ENCODE measurements around the gene SH2D3C. TPM values are rescaled to one million over a fixed set of nuclear protein-coding genes. Genes with fewer than 3 reads are reported as not detected.
A peak's percentile ranks its signal among the peaks of the same experiment; 100 is the strongest.
"Not testable (repeated sequence)": the region's sequence is repeated elsewhere in the genome, so short reads cannot be mapped to it uniquely, and the experiment has no call there.

The SH2D3C gene
- total RNA-seq, 1 donor from 2014 or later, result 85.3 TPM

GRCh38 chr9:127783111-127784008 is 4.9 kb upstream of the SH2D3C start:
- H3K4me1 ChIP-seq, result peaks cover 48% of the 10 kb centered on the region
- H3K27ac ChIP-seq, result peak overlapping the region; percentile 86
- ATAC-seq (peak; percentile 3), DNase-seq (peak; percentile 83)
- H3K4me3 ChIP-seq, result no peak overlapping the region
- TF ChIP-seq CTCF (IDR thresholded peaks at IDR 0.05), result no peak
- H3K27me3 ChIP-seq, result no peaks in the 10 kb centered on the region
- intact Hi-C loops (cut with DNase I), result no loop called here
- H3K9me3 ChIP-seq, result no peaks in the 10 kb centered on the region
- peaks cover 15% of the 10 kb centered on the region for H3K36me3 ChIP-seq

- no peak overlapping the region for H3K27ac ChIP-seq
- H3K4me3 ChIP-seq, result no peak overlapping the region
- no peak for TF ChIP-seq CTCF (IDR thresholded peaks at IDR 0.05)
- H3K36me3 ChIP-seq, result no peaks in the 10 kb centered on the region
- ATAC-seq (no peak), DNase-seq (no peak)
- no peaks in the 10 kb centered on the region for H3K27me3 ChIP-seq
- H3K9me3 ChIP-seq, result no peaks in the 10 kb centered on the region
- H3K4me1 ChIP-seq, result peaks cover 34% of the 10 kb centered on the region
- intact Hi-C loops (cut with DNase I), result no loop called here
Observed at GRCh38 chr9:127781806-127782205, 3.3 kb upstream of the SH2D3C start.

- DNase-seq; H3K27me3 ChIP-seq; H3K9me3 ChIP-seq; H3K4me3 ChIP-seq; H3K36me3 ChIP-seq; intact Hi-C loops (cut with DNase I); ATAC-seq: not testable (repeated sequence)
- H3K4me1 ChIP-seq, result peaks cover 31% of the 10 kb centered on the region
- H3K27ac ChIP-seq, result peak overlapping the region; percentile 68
Observed at GRCh38 chr9:127780909-127781308, 2.4 kb upstream of the SH2D3C start.

GRCh38 chr9:127780126-127780885 is 1.8 kb upstream of the SH2D3C start:
- ATAC-seq (no peak), DNase-seq (no peak)
- no peaks in the 10 kb centered on the region for H3K9me3 ChIP-seq
- H3K27me3 ChIP-seq, result no peaks in the 10 kb centered on the region
- H3K4me3 ChIP-seq, result no peak overlapping the region
- intact Hi-C loops (cut with DNase I), result no loop called here
- TF ChIP-seq CTCF (IDR thresholded peaks at IDR 0.05), result no peak
- H3K4me1 ChIP-seq, result peaks cover 31% of the 10 kb centered on the region
- H3K27ac ChIP-seq, result peak overlapping the region; percentile 68
- H3K36me3 ChIP-seq, result no peaks in the 10 kb centered on the region

- peak overlapping the region; percentile 78 for H3K27ac ChIP-seq
- ATAC-seq (peak; percentile 56), DNase-seq (no peak)
- TF ChIP-seq CTCF (IDR thresholded peaks at IDR 0.05), result no peak
- intact Hi-C loops (cut with DNase I), result no loop called here
- H3K4me1 ChIP-seq, result peaks cover 31% of the 10 kb centered on the region
- H3K4me3 ChIP-seq, result peak overlapping the region; percentile 43
- no peaks in the 10 kb centered on the region for H3K36me3 ChIP-seq
- H3K9me3 ChIP-seq, result no peaks in the 10 kb centered on the region
- H3K27me3 ChIP-seq, result no peaks in the 10 kb centered on the region
Observed at GRCh38 chr9:127779136-127779981, 893 bp upstream of the SH2D3C start.
